HCT116 (cell line): ENCODE measurements around the gene SEPTIN8.

Source experiments
- EGR1 ChIP-seq: IDR thresholded peaks from 2 replicates; pipeline ENCODE4 v1.6.1; 2012; ENCODE audit warnings: low read depth
- JUND ChIP-seq: IDR thresholded peaks from 2 replicates; pipeline ENCODE4 v1.6.1; 2012
- POLR2A ChIP-seq: IDR thresholded peaks from 2 replicates; pipeline ENCODE4 v1.7.0; 2011; ENCODE audit warnings: borderline replicate concordance; ENCODE audit not compliant: insufficient read depth, insufficient read length; ENCODE audit errors: extremely low read depth
- RAD21 ChIP-seq: IDR thresholded peaks from 2 replicates; pipeline ENCODE4 v1.6.1; 2012; ENCODE audit warnings: low read depth, mild to moderate bottlenecking
- SRF ChIP-seq: IDR thresholded peaks from 2 replicates; pipeline ENCODE4 v1.6.1; 2012; ENCODE audit warnings: low read depth

DNA sequence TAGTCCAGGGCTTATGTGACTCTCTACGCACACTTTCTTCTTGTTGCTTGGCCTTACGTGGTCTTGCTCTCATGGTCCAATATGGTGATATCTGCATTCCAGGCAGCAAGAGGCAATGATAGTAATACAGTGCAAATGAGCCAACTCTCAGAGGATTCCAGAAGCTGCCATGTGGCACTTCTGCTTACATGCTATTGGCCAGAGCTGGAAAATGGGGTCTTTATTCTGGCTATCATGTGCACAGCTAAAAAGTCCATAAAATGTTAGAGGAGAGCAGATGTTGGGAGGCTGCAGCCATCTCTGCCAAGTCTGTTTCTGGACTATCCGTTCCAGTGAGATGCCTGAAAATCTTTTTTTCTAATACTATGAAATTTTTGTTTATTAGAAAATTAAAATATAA is 2.9 kb upstream of the SEPTIN8 start:
- TF ChIP-seq SRF (no peak), RAD21 (no peak), JUND (no peak), EGR1 (no peak), POLR2A (no peak)
